Measurements from ENCODE around the gene EHD3.

DNA sequence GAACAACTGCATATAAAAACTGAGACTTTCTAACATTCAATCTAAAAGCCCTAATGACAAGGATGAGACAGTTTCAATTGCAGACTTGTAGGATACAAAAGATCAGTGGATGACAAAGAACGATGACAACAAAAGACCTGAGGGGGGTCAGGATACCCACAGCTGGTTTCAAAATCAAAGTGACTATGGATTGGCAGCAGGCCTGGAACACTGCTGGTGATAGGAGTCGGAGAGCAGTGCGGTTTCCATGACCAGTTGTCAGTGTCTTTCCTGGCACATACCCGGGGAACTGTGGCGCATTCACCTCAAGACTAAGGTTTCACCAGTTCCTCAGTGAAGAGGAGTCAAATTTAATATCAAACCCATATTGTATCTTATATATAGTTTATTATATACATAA lies 42.0 kb downstream of the EHD3 start:
- TF ChIP-seq CTCF (IDR thresholded peaks at IDR 0.05; ENCODE audit: insufficient read depth, low read depth, low read length) (no peak), EZH2 (IDR thresholded peaks at IDR 0.05; ENCODE audit: insufficient read depth, low read length) (no peak)
